HK-2 (cell line): ENCODE measurements around the gene F2RL1.
"Not testable (repeated sequence)": the region's sequence is repeated elsewhere in the genome, so short reads cannot be mapped to it uniquely, and the experiment has no call there.

Experiments
- DNase-seq: peaks from one replicate; pipeline ENCODE4 v3.0.0-alpha.2; 2018; ENCODE audit not compliant: unreplicated experiment

The F2RL1 gene

GRCh38 chr5:76818844-76819831, at the start of gene F2RL1:
Gene F2RL1, plus strand, starts transcription at chr5:76819030. Its CDS starts 153 bp downstream, at chr5:76819183.
- DNase-seq: peak; percentile 87

GRCh38 chr5:76771041-76771440, 47.8 kb upstream of the F2RL1 start:
- DNase-seq: not testable (repeated sequence)

GRCh38 chr5:76771705-76772405, 47.0 kb upstream of the F2RL1 start:
- no peak for DNase-seq

GRCh38 chr5:76775921-76776320, 42.9 kb upstream of the F2RL1 start:
- DNase-seq: no peak

- DNase-seq: no peak
These were observed 42.4 kb upstream of the F2RL1 start for GRCh38 chr5:76776391-76776790.

- not testable (repeated sequence) for DNase-seq
These were observed 38.2 kb upstream of the F2RL1 start for GRCh38 chr5:76780616-76781015.

GRCh38 chr5:76781775-76782174, 37.1 kb upstream of the F2RL1 start:
- no peak for DNase-seq

GRCh38 chr5:76782444-76782843, 36.4 kb upstream of the F2RL1 start:
- no peak for DNase-seq

- DNase-seq: no peak
These were observed 31.6 kb upstream of the F2RL1 start for GRCh38 chr5:76787237-76787636.

- no peak for DNase-seq
These were observed 30.5 kb upstream of the F2RL1 start for GRCh38 chr5:76788362-76788761.

GRCh38 chr5:76789275-76789674, 29.6 kb upstream of the F2RL1 start:
- not testable (repeated sequence) for DNase-seq

- no peak for DNase-seq
These were observed 28.7 kb upstream of the F2RL1 start for GRCh38 chr5:76789991-76790581.

- DNase-seq: no peak
These were observed 28.1 kb upstream of the F2RL1 start for GRCh38 chr5:76790632-76791290.

GRCh38 chr5:76791461-76791860, 27.4 kb upstream of the F2RL1 start:
- no peak for DNase-seq

- no peak for DNase-seq
These were observed 24.0 kb upstream of the F2RL1 start for GRCh38 chr5:76794871-76795270.

GRCh38 chr5:76799588-76799987, 19.2 kb upstream of the F2RL1 start:
- no peak for DNase-seq

- DNase-seq: no peak
These were observed 18.3 kb upstream of the F2RL1 start for GRCh38 chr5:76800579-76800978.

GRCh38 chr5:76801159-76801802, 17.5 kb upstream of the F2RL1 start:
- DNase-seq: no peak

GRCh38 chr5:76801803-76802195, 17.0 kb upstream of the F2RL1 start:
- DNase-seq: no peak

GRCh38 chr5:76804266-76804665, 14.6 kb upstream of the F2RL1 start:
- DNase-seq: peak; percentile 38

GRCh38 chr5:76805821-76806505, 12.9 kb upstream of the F2RL1 start:
- DNase-seq: peak; percentile 44
